ENCODE measurements around the gene ST8SIA1.

- TF ChIP-seq, protein P1, sequence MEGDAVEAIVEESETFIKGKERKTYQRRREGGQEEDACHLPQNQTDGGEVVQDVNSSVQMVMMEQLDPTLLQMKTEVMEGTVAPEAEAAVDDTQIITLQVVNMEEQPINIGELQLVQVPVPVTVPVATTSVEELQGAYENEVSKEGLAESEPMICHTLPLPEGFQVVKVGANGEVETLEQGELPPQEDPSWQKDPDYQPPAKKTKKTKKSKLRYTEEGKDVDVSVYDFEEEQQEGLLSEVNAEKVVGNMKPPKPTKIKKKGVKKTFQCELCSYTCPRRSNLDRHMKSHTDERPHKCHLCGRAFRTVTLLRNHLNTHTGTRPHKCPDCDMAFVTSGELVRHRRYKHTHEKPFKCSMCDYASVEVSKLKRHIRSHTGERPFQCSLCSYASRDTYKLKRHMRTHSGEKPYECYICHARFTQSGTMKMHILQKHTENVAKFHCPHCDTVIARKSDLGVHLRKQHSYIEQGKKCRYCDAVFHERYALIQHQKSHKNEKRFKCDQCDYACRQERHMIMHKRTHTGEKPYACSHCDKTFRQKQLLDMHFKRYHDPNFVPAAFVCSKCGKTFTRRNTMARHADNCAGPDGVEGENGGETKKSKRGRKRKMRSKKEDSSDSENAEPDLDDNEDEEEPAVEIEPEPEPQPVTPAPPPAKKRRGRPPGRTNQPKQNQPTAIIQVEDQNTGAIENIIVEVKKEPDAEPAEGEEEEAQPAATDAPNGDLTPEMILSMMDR (conservative IDR thresholded peaks at IDR 0.05 in 1 of 2, IDR thresholded peaks at IDR 0.05 in 1 of 2; ENCODE audit: low read depth in 1 of 2, low read length in 2 of 2) = no peak
- TF ChIP-seq EZH2 (IDR thresholded peaks at IDR 0.05; ENCODE audit: low read length, missing control alignments) = no peak
These were observed 27.3 kb upstream of the ST8SIA1 start for GRCh38 chr12:22361785-22362184.

All from fibroblast of lung (primary cell).